BE2C (cell line): ENCODE data around the gene PLIN3.
"Not testable (repeated sequence)": the region's sequence is repeated elsewhere in the genome, so short reads cannot be mapped to it uniquely, and the experiment has no call there.

Source experiments
- DNase-seq: peaks from one replicate; pipeline ENCODE4 v3.0.0-alpha.2; 2020
- H3K27me3 ChIP-seq: fragments of 250-450 bp; sonication (Bioruptor Pico); 2 replicates; pipeline ENCODE4 v1.5.1; 2020; ENCODE audit warnings: mild to moderate bottlenecking
- H3K36me3 ChIP-seq: fragments of 250-450 bp; sonication (Bioruptor Pico); 2 replicates; pipeline ENCODE4 v1.5.1; 2020; ENCODE audit warnings: mild to moderate bottlenecking
- H3K4me1 ChIP-seq: fragments of 250-450 bp; sonication (Bioruptor Pico); 2 replicates; pipeline ENCODE4 v1.5.1; 2020
- H3K4me3 ChIP-seq: 2 replicates; pipeline ENCODE4 v1.5.1; 2011; ENCODE audit warnings: low read depth, low read length
- H3K9me3 ChIP-seq: fragments of 250-450 bp; sonication (Bioruptor Pico); 2 replicates; pipeline ENCODE4 v1.5.1; 2020
- CTCF ChIP-seq: IDR thresholded peaks from 2 replicates; pipeline ENCODE4 v1.5.1; 2012; ENCODE audit warnings: mild to moderate bottlenecking, low read depth, low read length

PLIN3 gene

GRCh38 chr19:4908781-4909155, 41.3 kb upstream of the PLIN3 start:
- Histone ChIP-seq H3K4me3 (no peak overlapping the region), H3K36me3 (peaks cover 28% of the 10 kb centered on the region), H3K4me1 (peaks cover 4% of the 10 kb centered on the region), H3K9me3 (no peaks in the 10 kb centered on the region), H3K27me3 (no peaks in the 10 kb centered on the region)
- TF ChIP-seq CTCF = no peak
- DNase-seq = no peak

- Histone ChIP-seq H3K36me3 (peaks cover 24% of the 10 kb centered on the region), H3K9me3 (no peaks in the 10 kb centered on the region), H3K27me3 (no peaks in the 10 kb centered on the region), H3K4me1 (peaks cover 4% of the 10 kb centered on the region), H3K4me3 (no peak overlapping the region)
- DNase-seq = no peak
- TF ChIP-seq CTCF = no peak
These were observed 40.9 kb upstream of the PLIN3 start for GRCh38 chr19:4908360-4908759.

- TF ChIP-seq CTCF = no peak
These were observed 39.5 kb upstream of the PLIN3 start for GRCh38 chr19:4906963-4907362.

GRCh38 chr19:4904481-4904880, 37.0 kb upstream of the PLIN3 start:
- no peak for TF ChIP-seq CTCF
- H3K9me3 ChIP-seq = no peaks in the 10 kb centered on the region

More at GRCh38 chr19:4906963-4907362, 39.5 kb upstream of the PLIN3 start:
- Histone ChIP-seq H3K36me3 (peaks cover 12% of the 10 kb centered on the region), H3K9me3 (no peaks in the 10 kb centered on the region), H3K4me3 (no peak overlapping the region), H3K4me1 (peaks cover 4% of the 10 kb centered on the region), H3K27me3 (no peaks in the 10 kb centered on the region)
- DNase-seq = no peak

GRCh38 chr19:4902796-4903195, 35.3 kb upstream of the PLIN3 start, which contains the start of gene ARRDC5:
Gene ARRDC5, minus strand, starts transcription at chr19:4902896. Its CDS starts 71 bp downstream, at chr19:4902825.
- H3K4me1 ChIP-seq = no peaks in the 10 kb centered on the region

More at GRCh38 chr19:4904481-4904880, 37.0 kb upstream of the PLIN3 start:
- Histone ChIP-seq H3K36me3 (no peaks in the 10 kb centered on the region), H3K27me3 (no peaks in the 10 kb centered on the region), H3K4me1 (no peaks in the 10 kb centered on the region; the same call in 1 of the 2 replicates), H3K4me3 (no peak overlapping the region)
- DNase-seq = no peak

GRCh38 chr19:4900879-4901278, 33.4 kb upstream of the PLIN3 start:
- H3K4me3 ChIP-seq, H3K27me3 ChIP-seq, H3K4me1 ChIP-seq, H3K36me3 ChIP-seq, H3K9me3 ChIP-seq, DNase-seq: not testable (repeated sequence)

More at GRCh38 chr19:4902796-4903195, 35.3 kb upstream of the PLIN3 start, which contains the start of gene ARRDC5:
- DNase-seq = no peak
- H3K9me3 ChIP-seq = no peaks in the 10 kb centered on the region
- no peaks in the 10 kb centered on the region for H3K27me3 ChIP-seq
- TF ChIP-seq CTCF = no peak
- no peak within 1 kb of the TSS for H3K4me3 ChIP-seq
- no peaks in the 10 kb centered on the region for H3K36me3 ChIP-seq

- no peak for DNase-seq
- TF ChIP-seq CTCF = no peak
- no peaks in the 10 kb centered on the region for H3K4me1 ChIP-seq
- no peaks in the 10 kb centered on the region for H3K27me3 ChIP-seq
- no peak overlapping the region for H3K4me3 ChIP-seq
- no peaks in the 10 kb centered on the region for H3K36me3 ChIP-seq
- H3K9me3 ChIP-seq = no peaks in the 10 kb centered on the region
These were observed 29.7 kb upstream of the PLIN3 start for GRCh38 chr19:4897146-4897545.
